ENCODE results near the gene AHRR. TPM values are rescaled to one million over a fixed set of nuclear protein-coding genes. Genes with fewer than 3 reads are reported as not detected.

Gene AHRR
- total and polyA plus RNA-seq, 9 of the 15 experiments (the other 6 are each of a cell fraction or from before 2014, with no cell fraction given): 0.06 to 1.6 (median 0.75) TPM; not detected in 1

- H3K27ac ChIP-seq (ENCODE audit: extremely low read depth, low read depth, low read length): no peak overlapping the region
- no peak for ATAC-seq
- 17% methylated on average over 12 of the region's 12 CpGs for WGBS (ENCODE audit: insufficient coverage, low coverage, missing lambda C conversion rate)
- in situ Hi-C loops (cut with MboI) (no loop called here), intact Hi-C loops (cut with micrococcal nuclease) (no loop called here)
- H3K9ac ChIP-seq (ENCODE audit: insufficient read depth in 1 of 2, low read depth in 2 of 2, low read length in 2 of 2): no peak overlapping the region
- peaks cover 22% of the 10 kb centered on the region for H4K20me1 ChIP-seq (replicated peaks; ENCODE audit: control insufficient read depth, insufficient read depth, low read length)
- BruUV-seq (replicated peaks): no TSS peak
- FAIRE-seq: no peak
- no peaks in the 10 kb centered on the region for H3K9me1 ChIP-seq (ENCODE audit: control insufficient read depth, insufficient read depth, low read length)
- DNase-seq (ENCODE audit: extremely low read depth in 1 of 4, low spot score in 3 of 4): no peak
- peaks cover 56 to 71% of the 10 kb centered on the region in 2 experiments for H3K27me3 ChIP-seq (ENCODE audit: control insufficient read depth in 2 of 2, insufficient read depth in 2 of 2, low read length in 2 of 2)
- H2AFZ ChIP-seq (ENCODE audit: low read depth, low read length): no peak overlapping the region
- H3K4me1 ChIP-seq (replicated peaks in 1 of 2; ENCODE audit: control insufficient read depth in 2 of 2, insufficient read depth in 2 of 2, low read length in 2 of 2): peaks cover 0 to 33% of the 10 kb centered on the region in 2 experiments; a peak in 2 of 5 replicates
- POLR2A ChIA-PET: no interaction called here
- H3K4me2 ChIP-seq (ENCODE audit: insufficient read depth, low read length): no peak overlapping the region
- no peaks in the 10 kb centered on the region for H3K36me3 ChIP-seq (ENCODE audit: control insufficient read depth, insufficient read depth, low read length)
- CTCF ChIA-PET (ENCODE audit: low intra/inter-chr PET ratio): no interaction called here
- H3K79me2 ChIP-seq (ENCODE audit: control insufficient read depth, insufficient read depth, low read length): no peaks in the 10 kb centered on the region
- H3K4me3 ChIP-seq: no peak overlapping the region
- H3K9me3 ChIP-seq (replicated peaks; ENCODE audit: control insufficient read depth, insufficient read depth, low read depth, low read length): no peaks in the 10 kb centered on the region
- TF ChIP-seq ELF1 (tag; IDR thresholded peaks at IDR 0.05) (no peak), COPS2 (conservative IDR thresholded peaks at IDR 0.05) (no peak), MAFF (IDR thresholded peaks at IDR 0.05; ENCODE audit: low read length) (no peak), NFE2 (IDR thresholded peaks at IDR 0.05; ENCODE audit: low read depth) (no peak), ATF4 (CRISPR knock-in tag; IDR thresholded peaks at IDR 0.05) (no peak), TCF7 (IDR thresholded peaks at IDR 0.05; ENCODE audit: borderline replicate concordance) (no peak), KDM5B (IDR thresholded peaks at IDR 0.05; ENCODE audit: insufficient replicate concordance, low read depth, low read length) (no peak), BRF2 (IDR thresholded peaks at IDR 0.05; ENCODE audit: borderline replicate concordance, insufficient read depth, insufficient read length) (no peak), SIX5 (IDR thresholded peaks at IDR 0.05; ENCODE audit: borderline replicate concordance in 1 of 2, insufficient read depth in 1 of 2, low read depth in 1 of 2, low read length in 2 of 2) (no peak), OTX1 (CRISPR knock-in tag; IDR thresholded peaks at IDR 0.05) (no peak), FOXA3 (CRISPR knock-in tag; conservative IDR thresholded peaks at IDR 0.05 in 1 of 2, IDR thresholded peaks at IDR 0.05 in 1 of 2) (no peak), TSC22D4 (tag; IDR thresholded peaks at IDR 0.05) (no peak), KLF1 (tag; IDR thresholded peaks at IDR 0.05) (no peak)
These were observed 55.3 kb downstream of the AHRR start for GRCh38 chr5:376799-377325.
